ENCODE results near the gene SLC34A3.

Gene SLC34A3

DNA sequence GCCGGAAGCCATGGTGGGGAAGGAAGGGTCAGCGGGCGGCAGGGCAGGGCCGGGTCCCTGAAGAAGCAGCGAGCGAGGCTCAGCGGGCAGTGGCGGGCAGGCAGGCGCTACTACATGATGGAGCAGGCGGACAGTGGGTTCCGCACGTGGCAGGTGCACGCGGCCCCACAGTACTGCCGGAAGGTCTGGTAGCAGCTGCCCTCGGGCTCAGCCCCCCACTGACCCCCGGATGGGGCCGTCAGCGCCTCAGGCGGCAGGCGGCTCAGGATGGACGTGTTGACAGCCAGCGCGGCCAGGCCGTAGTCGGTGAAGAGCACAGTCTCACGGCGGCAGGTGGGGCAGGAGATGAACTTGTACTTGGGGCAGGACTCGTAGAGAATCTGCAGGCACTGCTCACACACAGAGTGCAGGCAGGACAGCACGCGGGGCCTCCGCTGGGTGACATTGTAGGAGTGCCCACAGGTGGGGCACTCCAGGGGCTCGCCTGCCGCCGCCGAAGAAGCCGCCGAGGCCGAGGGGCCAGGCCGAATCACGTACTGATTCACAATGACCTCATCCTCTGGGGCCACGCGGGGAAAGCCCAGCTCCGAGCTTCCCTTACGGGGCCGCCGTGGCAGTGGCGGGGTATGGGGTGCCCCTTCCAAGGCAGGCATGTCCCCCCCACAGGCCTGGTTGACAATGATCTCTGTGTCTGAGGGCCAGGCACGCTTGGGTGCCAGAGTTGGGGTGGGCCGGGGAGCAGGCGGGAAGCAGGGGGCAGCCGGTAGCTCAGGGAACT lies 10.2 kb upstream of the SLC34A3 start:
- no peak overlapping the region for H3K9ac ChIP-seq (ENCODE audit: low read length)
- peaks cover 32% of the 10 kb centered on the region for H3K4me1 ChIP-seq (ENCODE audit: control insufficient read depth, insufficient read depth, low read length)
- no peaks in the 10 kb centered on the region for H3K36me3 ChIP-seq (ENCODE audit: control insufficient read depth, insufficient read depth, low read length, severe bottlenecking)
- H3K9me3 ChIP-seq (ENCODE audit: control insufficient read depth, low read length): no peaks in the 10 kb centered on the region
- no peak for DNase-seq (ENCODE audit: low read depth)
- H3K27me3 ChIP-seq (replicated peaks; ENCODE audit: control insufficient read depth, insufficient read depth, low read length): no peaks in the 10 kb centered on the region
- no peak overlapping the region for H3K4me3 ChIP-seq (ENCODE audit: low read length)

- no peak overlapping the region for H3K9ac ChIP-seq (ENCODE audit: low read length)
- H3K4me3 ChIP-seq (ENCODE audit: low read length): no peak overlapping the region
- no peaks in the 10 kb centered on the region for H3K9me3 ChIP-seq (ENCODE audit: control insufficient read depth, low read length)
- DNase-seq (ENCODE audit: low read depth): no peak
- no peaks in the 10 kb centered on the region for H3K36me3 ChIP-seq (ENCODE audit: control insufficient read depth, insufficient read depth, low read length, severe bottlenecking)
- no peaks in the 10 kb centered on the region for H3K27me3 ChIP-seq (replicated peaks; ENCODE audit: control insufficient read depth, insufficient read depth, low read length)
- H3K4me1 ChIP-seq (ENCODE audit: control insufficient read depth, insufficient read depth, low read length): peaks cover 32% of the 10 kb centered on the region
Measured at GRCh38 chr9:137221095-137221505, 9.6 kb upstream of the SLC34A3 start.

DNA sequence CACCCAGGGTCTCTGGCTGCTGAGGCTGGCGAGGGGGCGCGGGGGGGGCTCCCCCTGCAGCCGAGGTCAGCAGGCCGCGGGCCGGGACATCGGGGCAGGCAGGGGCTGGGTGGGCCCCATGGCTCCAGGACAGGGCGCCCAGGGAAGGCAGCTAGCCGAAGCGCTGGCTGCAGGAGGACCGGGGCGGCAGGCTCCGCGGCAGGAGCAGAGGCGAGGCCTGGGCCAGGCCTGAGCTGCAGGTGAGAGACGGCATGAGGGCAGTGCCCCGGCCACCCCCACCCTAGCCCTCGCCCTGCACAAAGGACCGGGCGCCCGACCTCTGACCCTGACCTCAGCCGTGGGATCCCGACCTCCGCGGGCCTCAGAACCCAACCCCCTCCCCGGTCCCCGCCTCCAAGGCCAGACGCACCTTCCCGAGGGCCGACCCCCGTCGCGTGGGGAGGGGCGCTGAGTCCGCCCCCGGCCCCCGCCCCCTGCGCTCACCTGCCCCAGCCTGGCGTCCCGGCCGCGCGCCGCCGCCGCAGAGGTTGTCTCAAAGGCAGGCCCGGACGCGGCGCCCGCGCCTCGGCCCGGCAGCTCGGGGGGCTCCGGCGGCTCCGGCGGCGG lies 9.1 kb upstream of the SLC34A3 start:
- no peaks in the 10 kb centered on the region for H3K9me3 ChIP-seq (ENCODE audit: control insufficient read depth, low read length)
- peaks cover 31% of the 10 kb centered on the region for H3K4me1 ChIP-seq (ENCODE audit: control insufficient read depth, insufficient read depth, low read length)
- no peaks in the 10 kb centered on the region for H3K27me3 ChIP-seq (replicated peaks; ENCODE audit: control insufficient read depth, insufficient read depth, low read length)
- H3K4me3 ChIP-seq (ENCODE audit: low read length): no peak overlapping the region
- H3K9ac ChIP-seq (ENCODE audit: low read length): no peak overlapping the region
- no peak for DNase-seq (ENCODE audit: low read depth)
- H3K36me3 ChIP-seq (ENCODE audit: control insufficient read depth, insufficient read depth, low read length, severe bottlenecking): no peaks in the 10 kb centered on the region

GRCh38 chr9:137222190-137223077 lies 8.3 kb upstream of the SLC34A3 start, which contains the start of gene RNF208:
TSS of gene RNF208 (minus strand) at chr9:137222240. CDS start at chr9:137221212, 1,028 bp downstream.
- H3K4me3 ChIP-seq (ENCODE audit: low read length): peak within 1 kb of the TSS; percentile 79
- peak within 1 kb of the TSS; percentile 73 for H3K9ac ChIP-seq (ENCODE audit: low read length)
- no peaks in the 10 kb centered on the region for H3K27me3 ChIP-seq (replicated peaks; ENCODE audit: control insufficient read depth, insufficient read depth, low read length)
- peaks cover 28% of the 10 kb centered on the region for H3K4me1 ChIP-seq (ENCODE audit: control insufficient read depth, insufficient read depth, low read length)
- H3K36me3 ChIP-seq (ENCODE audit: control insufficient read depth, insufficient read depth, low read length, severe bottlenecking): no peaks in the 10 kb centered on the region
- no peaks in the 10 kb centered on the region for H3K9me3 ChIP-seq (ENCODE audit: control insufficient read depth, low read length)
- peak; percentile 48 for DNase-seq (ENCODE audit: low read depth)

DNA sequence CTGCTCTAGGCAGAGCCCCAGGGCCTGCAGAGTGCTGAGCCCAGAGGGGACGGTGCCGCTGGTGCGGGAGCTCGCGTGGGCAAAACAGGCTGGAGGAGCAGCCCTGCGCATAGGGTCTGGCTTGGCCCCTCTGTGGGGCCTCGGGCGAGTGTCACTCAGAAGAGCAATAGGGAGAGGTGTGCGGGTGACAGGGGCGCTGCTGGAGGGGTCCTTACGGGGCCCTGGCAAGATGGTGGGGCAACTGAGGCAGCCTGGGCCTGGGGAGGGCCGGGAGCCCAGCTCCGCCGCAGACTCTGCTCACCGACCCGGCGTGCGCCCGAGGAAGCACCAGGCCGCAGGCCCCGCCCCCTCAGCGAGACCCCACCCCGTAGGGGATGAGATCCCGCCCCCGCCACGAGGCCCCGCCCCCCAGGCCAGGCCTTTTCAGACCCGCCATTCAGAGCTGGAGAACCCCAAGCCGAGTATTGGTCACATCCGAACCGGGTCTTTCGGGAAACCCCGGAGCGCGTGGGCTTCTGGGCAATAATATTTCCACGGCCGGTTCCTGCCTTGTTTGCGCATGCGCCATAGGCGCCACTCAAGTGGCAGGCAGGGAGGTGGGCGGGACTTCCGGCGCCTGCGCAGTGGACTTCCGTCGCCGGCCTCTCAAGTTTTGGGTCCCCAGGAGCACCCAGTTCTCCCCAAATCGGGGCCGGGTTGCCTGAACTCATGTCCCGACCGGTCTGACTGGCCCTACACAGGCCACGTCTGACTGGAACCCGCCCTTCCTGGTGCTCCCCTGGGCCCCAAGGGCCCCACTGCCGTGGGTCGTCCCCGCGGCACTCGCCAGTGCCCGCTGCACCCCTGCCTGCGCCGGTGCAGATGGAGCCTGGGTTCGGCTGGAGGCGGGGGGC lies 7.4 kb upstream of the SLC34A3 start:
- peak; percentile 100 for DNase-seq (ENCODE audit: low read depth)
- H3K4me1 ChIP-seq (ENCODE audit: control insufficient read depth, insufficient read depth, low read length): peaks cover 23% of the 10 kb centered on the region
- no peaks in the 10 kb centered on the region for H3K36me3 ChIP-seq (ENCODE audit: control insufficient read depth, insufficient read depth, low read length, severe bottlenecking)
- no peaks in the 10 kb centered on the region for H3K27me3 ChIP-seq (replicated peaks; ENCODE audit: control insufficient read depth, insufficient read depth, low read length)
- peak overlapping the region; percentile 92 for H3K4me3 ChIP-seq (ENCODE audit: low read length)
- peak overlapping the region; percentile 97 for H3K9ac ChIP-seq (ENCODE audit: low read length)
- no peaks in the 10 kb centered on the region for H3K9me3 ChIP-seq (ENCODE audit: control insufficient read depth, low read length)

DNA sequence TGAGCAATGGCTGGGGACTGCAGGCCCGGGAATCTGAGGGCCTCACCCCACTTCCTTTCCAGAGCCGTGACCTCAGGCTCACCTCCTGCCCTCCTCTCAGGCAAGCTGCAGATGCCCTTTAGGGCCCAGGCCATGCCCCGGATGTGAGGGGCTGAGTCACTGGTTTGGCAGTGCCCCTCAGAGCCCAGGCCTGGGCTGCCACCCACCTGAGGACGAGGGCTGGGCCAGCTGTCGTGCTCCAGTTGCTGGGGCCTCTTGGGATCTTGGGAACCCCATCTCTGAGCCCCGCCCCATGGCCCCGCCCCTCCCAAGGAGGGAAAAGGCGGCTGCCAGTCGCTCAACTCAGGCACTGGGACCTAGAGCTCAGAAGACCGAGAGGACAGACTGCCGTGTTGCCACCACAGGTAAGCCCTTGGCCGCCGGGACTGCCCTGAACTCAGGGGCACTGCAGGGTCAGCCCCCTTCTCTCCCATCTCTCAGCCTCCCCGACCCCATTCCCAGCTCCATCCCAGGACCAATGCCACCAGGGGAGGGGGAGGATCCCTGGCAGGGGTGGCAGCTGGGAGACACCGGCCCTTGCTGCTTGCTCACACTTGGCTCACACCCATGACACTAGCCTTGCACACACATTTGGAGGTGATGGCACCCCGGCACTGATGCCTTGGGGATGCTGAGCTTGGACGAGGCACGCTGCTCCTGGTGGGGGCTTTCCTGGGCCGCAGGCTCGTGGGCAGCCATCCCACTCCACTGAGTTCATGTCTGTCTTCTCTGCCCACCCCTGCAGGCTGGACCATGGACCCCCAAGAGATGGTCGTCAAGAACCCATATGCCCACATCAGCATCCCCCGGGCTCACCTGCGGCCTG lies 5.6 kb upstream of the SLC34A3 start, which contains the start of gene CYSRT1:
CYSRT1 (plus strand) TSS at position 345 of the 865 bp plus-strand sequence; CDS start at position 793, 448 bp downstream.
- H3K36me3 ChIP-seq (ENCODE audit: control insufficient read depth, insufficient read depth, low read length, severe bottlenecking): no peaks in the 10 kb centered on the region
- peak within 1 kb of the TSS; percentile 97 for H3K9ac ChIP-seq (ENCODE audit: low read length)
- H3K4me1 ChIP-seq (ENCODE audit: control insufficient read depth, insufficient read depth, low read length): peaks cover 15% of the 10 kb centered on the region
- H3K27me3 ChIP-seq (replicated peaks; ENCODE audit: control insufficient read depth, insufficient read depth, low read length): peaks cover 12% of the 10 kb centered on the region
- DNase-seq (ENCODE audit: low read depth): no peak
- peak within 1 kb of the TSS; percentile 92 for H3K4me3 ChIP-seq (ENCODE audit: low read length)
- no peaks in the 10 kb centered on the region for H3K9me3 ChIP-seq (ENCODE audit: control insufficient read depth, low read length)

DNA sequence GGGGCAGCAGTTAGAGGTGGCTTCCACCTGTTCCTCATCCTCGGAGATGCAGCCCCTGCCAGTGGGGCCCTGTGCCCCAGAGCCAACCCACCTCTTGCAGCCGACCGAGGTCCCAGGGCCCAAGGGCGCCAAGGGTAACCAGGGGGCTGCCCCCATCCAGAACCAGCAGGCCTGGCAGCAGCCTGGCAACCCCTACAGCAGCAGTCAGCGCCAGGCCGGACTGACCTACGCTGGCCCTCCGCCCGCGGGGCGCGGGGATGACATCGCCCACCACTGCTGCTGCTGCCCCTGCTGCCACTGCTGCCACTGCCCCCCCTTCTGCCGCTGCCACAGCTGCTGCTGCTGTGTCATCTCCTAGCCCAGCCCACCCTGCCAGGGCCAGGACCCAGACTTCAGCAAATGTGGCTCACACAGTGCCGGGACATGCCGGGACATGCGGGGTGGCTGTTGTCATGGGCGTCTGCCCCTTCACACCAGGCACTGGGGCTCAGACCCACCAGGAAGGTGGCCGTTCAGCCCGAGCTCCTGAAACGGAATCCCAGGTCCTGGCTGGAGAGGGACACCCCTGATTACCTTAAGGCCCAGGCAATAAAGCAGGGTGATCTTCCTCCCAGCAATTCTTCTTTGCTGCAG lies 4.9 kb upstream of the SLC34A3 start:
- Histone ChIP-seq H3K9me3 (ENCODE audit: control insufficient read depth, low read length) (no peaks in the 10 kb centered on the region), H3K27me3 (replicated peaks; ENCODE audit: control insufficient read depth, insufficient read depth, low read length) (peaks cover 17% of the 10 kb centered on the region), H3K4me3 (ENCODE audit: low read length) (no peak overlapping the region), H3K9ac (ENCODE audit: low read length) (no peak overlapping the region), H3K36me3 (ENCODE audit: control insufficient read depth, insufficient read depth, low read length, severe bottlenecking) (no peaks in the 10 kb centered on the region), H3K4me1 (ENCODE audit: control insufficient read depth, insufficient read depth, low read length) (peaks cover 15% of the 10 kb centered on the region)
- no peak for DNase-seq (ENCODE audit: low read depth)

DNA sequence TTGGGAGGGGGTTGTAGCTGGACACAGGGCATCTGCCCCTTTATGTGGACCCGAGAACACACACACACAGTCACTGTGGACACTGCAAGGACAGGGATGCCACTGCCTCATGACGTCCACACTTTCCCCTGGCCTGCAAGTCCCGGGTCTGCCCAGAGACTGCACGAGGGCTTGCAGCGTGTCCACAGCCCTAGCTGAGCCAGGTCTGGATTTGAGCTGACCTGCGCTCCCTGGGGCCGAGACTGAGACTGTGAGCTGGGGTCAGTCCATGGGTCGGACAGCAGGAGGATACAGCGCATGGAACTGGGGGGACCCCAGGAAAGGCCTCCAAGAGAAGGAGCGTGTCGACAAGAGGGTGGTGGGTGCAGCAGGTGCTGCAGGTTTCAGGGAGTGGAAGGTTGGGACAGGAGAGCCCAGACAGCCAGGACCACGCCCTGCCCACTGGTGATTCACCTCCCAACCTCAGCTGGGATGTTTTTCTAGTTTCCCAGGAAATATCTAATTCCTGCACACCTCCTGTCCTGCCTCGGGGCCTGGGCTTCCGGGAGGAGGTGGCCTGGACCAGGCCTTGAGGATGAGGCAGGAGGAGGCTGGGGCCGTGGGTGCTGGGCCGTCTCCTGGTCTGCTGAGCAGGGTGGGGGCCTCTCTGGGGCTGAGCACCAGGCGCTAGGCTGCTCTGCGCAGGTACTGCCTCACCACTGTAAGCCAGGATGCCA lies 4.2 kb upstream of the SLC34A3 start:
- Histone ChIP-seq H3K4me3 (ENCODE audit: low read length) (no peak overlapping the region), H3K9me3 (ENCODE audit: control insufficient read depth, low read length) (no peaks in the 10 kb centered on the region), H3K27me3 (replicated peaks; ENCODE audit: control insufficient read depth, insufficient read depth, low read length) (peaks cover 19% of the 10 kb centered on the region), H3K36me3 (ENCODE audit: control insufficient read depth, insufficient read depth, low read length, severe bottlenecking) (no peaks in the 10 kb centered on the region), H3K4me1 (ENCODE audit: control insufficient read depth, insufficient read depth, low read length) (peaks cover 15% of the 10 kb centered on the region), H3K9ac (ENCODE audit: low read length) (peak overlapping the region; percentile 41)
- DNase-seq (ENCODE audit: low read depth): no peak

DNA sequence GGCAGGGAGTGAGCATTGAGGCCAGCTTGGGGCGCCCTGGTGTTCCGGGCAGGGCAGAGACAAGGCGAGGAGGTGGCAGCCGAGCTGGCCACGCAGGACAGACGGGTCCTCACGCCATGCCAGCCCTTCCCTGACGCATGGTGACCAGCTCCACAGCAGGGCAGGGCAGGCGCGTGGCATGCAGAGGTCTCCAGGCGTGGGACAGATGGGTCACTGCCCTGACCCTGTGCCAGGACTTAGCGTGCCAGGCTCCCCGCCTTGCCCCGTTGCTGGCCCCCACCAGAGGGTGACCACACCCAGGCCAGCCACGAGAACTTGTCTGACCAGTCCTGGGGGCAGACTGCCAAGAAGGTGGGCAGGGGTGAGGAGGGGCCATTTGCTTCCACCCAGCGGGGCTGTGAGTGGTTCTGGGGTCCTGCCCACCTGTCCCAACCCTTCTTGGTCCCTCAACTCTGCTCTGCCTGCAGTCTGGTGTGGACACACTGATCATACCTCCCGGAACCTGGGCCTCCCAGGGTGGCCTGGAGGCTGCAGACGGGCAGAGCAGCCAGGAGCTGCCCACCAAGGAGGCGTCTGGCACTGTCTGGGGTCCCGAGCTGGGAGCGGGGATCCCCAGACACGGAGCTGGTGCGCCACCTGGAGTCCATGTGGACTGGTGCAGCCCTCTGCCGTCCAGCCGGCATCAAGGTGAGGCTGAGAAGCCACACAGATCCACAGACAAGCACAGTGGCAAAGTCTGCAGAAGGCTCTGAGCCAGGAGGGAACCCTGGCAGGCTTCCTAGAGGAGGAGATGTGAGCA lies 3.4 kb upstream of the SLC34A3 start, which contains the start of gene RNF224:
RNF224 (plus strand) TSS at position 449 of the 799 bp plus-strand sequence. CDS start 834 bp downstream, outside the sequence.
- Histone ChIP-seq H3K36me3 (ENCODE audit: control insufficient read depth, insufficient read depth, low read length, severe bottlenecking) (no peaks in the 10 kb centered on the region), H3K4me1 (ENCODE audit: control insufficient read depth, insufficient read depth, low read length) (peaks cover 15% of the 10 kb centered on the region), H3K4me3 (ENCODE audit: low read length) (no peak within 1 kb of the TSS), H3K9ac (ENCODE audit: low read length) (peak within 1 kb of the TSS; percentile 41), H3K27me3 (replicated peaks; ENCODE audit: control insufficient read depth, insufficient read depth, low read length) (peaks cover 24% of the 10 kb centered on the region), H3K9me3 (ENCODE audit: control insufficient read depth, low read length) (no peaks in the 10 kb centered on the region)
- peak; percentile 88 for DNase-seq (ENCODE audit: low read depth)
